ENCODE data around the gene ZFP90.
"Not testable (repeated sequence)": the region's sequence is repeated elsewhere in the genome, so short reads cannot be mapped to it uniquely, and the experiment has no call there.

ZFP90 gene

GRCh38 chr16:68519225-68519745 lies 19.8 kb upstream of the ZFP90 start:
- DNase-seq: no peak

- peak; percentile 76 for DNase-seq
Observed at GRCh38 chr16:68520649-68521086, 18.4 kb upstream of the ZFP90 start.

- DNase-seq: no peak
Observed at GRCh38 chr16:68524069-68524820, 14.8 kb upstream of the ZFP90 start.

- DNase-seq: no peak
Observed at GRCh38 chr16:68526143-68526781, 12.8 kb upstream of the ZFP90 start.

- no peak for DNase-seq
Observed at GRCh38 chr16:68526782-68527145, 12.3 kb upstream of the ZFP90 start.

- DNase-seq: no peak
Observed at GRCh38 chr16:68528233-68528632, 10.9 kb upstream of the ZFP90 start.

GRCh38 chr16:68528686-68529379 lies 10.3 kb upstream of the ZFP90 start:
- DNase-seq: peak; percentile 74

- DNase-seq: no peak
Observed at GRCh38 chr16:68529608-68529930, 9.5 kb upstream of the ZFP90 start.

GRCh38 chr16:68529931-68530701 lies 9.0 kb upstream of the ZFP90 start:
- peak; percentile 82 for DNase-seq

GRCh38 chr16:68533937-68534336 lies 5.2 kb upstream of the ZFP90 start:
- DNase-seq: no peak

GRCh38 chr16:68535331-68535730 lies 3.8 kb upstream of the ZFP90 start:
- no peak for DNase-seq

GRCh38 chr16:68539711-68540239 lies 684 bp downstream of the ZFP90 start:
- peak; percentile 13 for DNase-seq

- DNase-seq: no peak
Observed at GRCh38 chr16:68548947-68549346, 9.9 kb downstream of the ZFP90 start.

- no peak for DNase-seq
Observed at GRCh38 chr16:68553186-68553585, 14.1 kb downstream of the ZFP90 start.

- not testable (repeated sequence) for DNase-seq
Observed at GRCh38 chr16:68560341-68560740, 21.2 kb downstream of the ZFP90 start.

GRCh38 chr16:68563631-68564381 lies 24.7 kb downstream of the ZFP90 start:
- DNase-seq: no peak

GRCh38 chr16:68564382-68564985 lies 25.4 kb downstream of the ZFP90 start:
- DNase-seq: no peak

GRCh38 chr16:68574479-68574878 lies 35.4 kb downstream of the ZFP90 start:
- DNase-seq: no peak

GRCh38 chr16:68575082-68575481 lies 36.0 kb downstream of the ZFP90 start:
- no peak for DNase-seq

GRCh38 chr16:68577352-68577853 lies 38.3 kb downstream of the ZFP90 start:
- DNase-seq: no peak

Measured in fibroblast of skin of scalp (primary cell).